NCI-H345 treated with DMSO at 0.1 percent for 48 hours (cell line): Measurements from ENCODE around the gene ASF1B.

Experiments used
- DNase-seq: peaks from one replicate; lab custom pipeline; 2025; ENCODE audit not compliant: unreplicated experiment; lab: John Stamatoyannopoulos, UW

Gene ASF1B

GRCh38 chr19:14138576-14139265, 2.3 kb upstream of the ASF1B start:
- no peak for DNase-seq

GRCh38 chr19:14135985-14136508, 342 bp downstream of the ASF1B start:
- no peak for DNase-seq

GRCh38 chr19:14135355-14135754, 1.0 kb downstream of the ASF1B start:
- DNase-seq: no peak

- DNase-seq: no peak
Measured at GRCh38 chr19:14127929-14128509, 8.4 kb downstream of the ASF1B start.

- DNase-seq: no peak
Measured at GRCh38 chr19:14127176-14127575, 9.2 kb downstream of the ASF1B start.

- no peak for DNase-seq
Measured at GRCh38 chr19:14122924-14123323, 13.5 kb downstream of the ASF1B start.

- DNase-seq: no peak
Measured at GRCh38 chr19:14120497-14120780, 15.9 kb downstream of the ASF1B start.

GRCh38 chr19:14119644-14120496, 16.5 kb downstream of the ASF1B start:
- DNase-seq: no peak

GRCh38 chr19:14119146-14119545, 17.2 kb downstream of the ASF1B start:
- no peak for DNase-seq

GRCh38 chr19:14118165-14119051, 18.0 kb downstream of the ASF1B start:
- DNase-seq: no peak

- DNase-seq: peak; percentile 89
Measured at GRCh38 chr19:14117668-14118164, 18.7 kb downstream of the ASF1B start, which contains the start of gene PRKACA. PRKACA (minus strand) TSS chr19:14117762; CDS start chr19:14117547, 215 bp downstream.

GRCh38 chr19:14116918-14117578, 19.3 kb downstream of the ASF1B start:
- no peak for DNase-seq

- DNase-seq: no peak
Measured at GRCh38 chr19:14116525-14116917, 19.9 kb downstream of the ASF1B start.

GRCh38 chr19:14115756-14116155, 20.6 kb downstream of the ASF1B start:
- DNase-seq: no peak

- no peak for DNase-seq
Measured at GRCh38 chr19:14114854-14115253, 21.5 kb downstream of the ASF1B start.

GRCh38 chr19:14114439-14114838, 21.9 kb downstream of the ASF1B start:
- DNase-seq: no peak

GRCh38 chr19:14113762-14114414, 22.5 kb downstream of the ASF1B start:
- no peak for DNase-seq

GRCh38 chr19:14112809-14113385, 23.5 kb downstream of the ASF1B start:
- DNase-seq: no peak

GRCh38 chr19:14112051-14112808, 24.2 kb downstream of the ASF1B start:
- DNase-seq: no peak
